Activated CD4-positive, alpha-beta T cell treated with anti-CD3 and anti-CD28 coated beads, Interleukin-2, amount 10 ng/mL, durations not matched to agents 7 days and 5 days (primary cell): ENCODE measurements around the gene SH3BGRL3. TPM values are rescaled to one million over a fixed set of nuclear protein-coding genes. Genes with fewer than 3 reads are reported as not detected.
A peak's percentile ranks its signal among the peaks of the same experiment; 100 is the strongest.

Experiments
- CTCF ChIA-PET: fragments of 350-600 bp; sonication (Branson Sonifier 250); formaldehyde crosslinking; loops from one replicate; lab custom pipeline; 2021; ENCODE audit warnings: antibody characterized with exemption; lab: Charles Lee
- POLR2A ChIA-PET: fragments of 350-600 bp; sonication (Branson Sonifier 250); formaldehyde crosslinking; loops from one replicate; lab custom pipeline; 2021; ENCODE audit warnings: antibody characterized with exemption; lab: Charles Lee
- DNase-seq: peaks from one replicate; pipeline ENCODE4 v3.0.0-alpha.2; 2020
- H3K27ac Mint-ChIP-seq: one replicate; pipeline ENCODE4 v1.8.0; 2021; ENCODE audit warnings: mild to moderate bottlenecking, moderate library complexity, mixed read lengths
- H3K27me3 Mint-ChIP-seq: one replicate; pipeline ENCODE4 v1.8.0; 2021; ENCODE audit warnings: mixed read lengths
- H3K36me3 Mint-ChIP-seq: one replicate; pipeline ENCODE4 v1.8.0; 2021; ENCODE audit warnings: low read depth, mixed read lengths
- H3K4me1 Mint-ChIP-seq: one replicate; pipeline ENCODE4 v1.8.0; 2021; ENCODE audit warnings: mixed read lengths
- H3K4me3 Mint-ChIP-seq: one replicate; pipeline ENCODE4 v1.8.0; 2021; ENCODE audit warnings: mild to moderate bottlenecking, moderate library complexity, mixed read lengths
- H3K9me3 Mint-ChIP-seq: one replicate; pipeline ENCODE4 v1.8.0; 2021; ENCODE audit warnings: mixed read lengths
- total RNA-seq, 2 experiments: library from RNA; stranded (reverse); gene quantifications; one replicate each; pipeline ENCODE4 v1.2.3, GENCODE V29; 2021

The SH3BGRL3 gene
- total RNA-seq, 2 experiments from 2014 or later: 606 to 707 TPM

DNA sequence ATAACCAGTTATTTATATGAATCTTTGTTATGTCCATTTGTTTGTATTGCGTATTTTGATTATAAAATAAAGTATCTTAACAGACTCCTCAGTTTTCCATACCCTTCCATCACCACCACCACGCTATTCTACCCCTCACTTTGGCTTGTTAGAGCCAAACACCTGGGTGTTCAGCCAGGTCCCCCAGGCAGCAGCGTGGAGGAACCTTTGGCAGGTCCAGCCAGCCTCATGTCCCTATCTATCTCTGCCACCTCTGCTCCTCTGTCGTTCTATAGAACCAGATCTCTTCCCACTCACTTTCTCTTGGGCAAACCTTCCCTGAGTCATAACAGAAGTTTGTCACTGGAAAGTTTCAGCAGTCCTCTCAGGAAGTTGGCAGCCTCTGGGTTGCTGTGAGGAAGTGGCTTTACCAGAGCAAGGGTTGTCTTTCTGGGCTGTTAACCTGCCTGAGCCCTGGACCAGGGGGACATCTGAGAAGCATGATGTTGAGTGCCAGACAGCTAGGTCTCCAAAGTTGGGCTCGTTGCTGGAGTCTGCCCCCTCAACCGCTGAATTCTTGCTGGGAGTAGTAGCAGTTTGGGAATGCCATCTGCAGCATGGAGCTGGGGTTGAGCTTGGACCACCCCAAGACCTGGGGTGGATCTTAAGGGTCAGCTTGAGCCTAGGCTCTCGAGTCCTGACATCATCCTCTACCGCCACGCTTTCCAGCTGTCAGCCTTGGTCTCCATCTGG is 996 bp upstream of the SH3BGRL3 start:
- H3K4me1 Mint-ChIP-seq: peaks cover 85% of the 10 kb centered on the region
- H3K9me3 Mint-ChIP-seq: no peaks in the 10 kb centered on the region
- peak overlapping the region; percentile 86 for H3K4me3 Mint-ChIP-seq
- peak overlapping the region; percentile 88 for H3K27ac Mint-ChIP-seq
- DNase-seq: no peak
- H3K27me3 Mint-ChIP-seq: no peaks in the 10 kb centered on the region
- ChIA-PET POLR2A (interaction anchor here (0.6 to 2.0 kb wide), 2 partner anchors 39 to 118 kb away, joined by 3 to 9 read pairs; partner anchors contain the start of gene CD52), CTCF (interaction anchor here (0.5 to 21.4 kb wide), 14 partner anchors 7 to 440 kb away, joined by 3 to 442 read pairs (median 4); partner anchors contain the start of genes CD52, CEP85, ZNF593 and ZNF683)
- H3K36me3 Mint-ChIP-seq: peaks cover 75% of the 10 kb centered on the region

DNA sequence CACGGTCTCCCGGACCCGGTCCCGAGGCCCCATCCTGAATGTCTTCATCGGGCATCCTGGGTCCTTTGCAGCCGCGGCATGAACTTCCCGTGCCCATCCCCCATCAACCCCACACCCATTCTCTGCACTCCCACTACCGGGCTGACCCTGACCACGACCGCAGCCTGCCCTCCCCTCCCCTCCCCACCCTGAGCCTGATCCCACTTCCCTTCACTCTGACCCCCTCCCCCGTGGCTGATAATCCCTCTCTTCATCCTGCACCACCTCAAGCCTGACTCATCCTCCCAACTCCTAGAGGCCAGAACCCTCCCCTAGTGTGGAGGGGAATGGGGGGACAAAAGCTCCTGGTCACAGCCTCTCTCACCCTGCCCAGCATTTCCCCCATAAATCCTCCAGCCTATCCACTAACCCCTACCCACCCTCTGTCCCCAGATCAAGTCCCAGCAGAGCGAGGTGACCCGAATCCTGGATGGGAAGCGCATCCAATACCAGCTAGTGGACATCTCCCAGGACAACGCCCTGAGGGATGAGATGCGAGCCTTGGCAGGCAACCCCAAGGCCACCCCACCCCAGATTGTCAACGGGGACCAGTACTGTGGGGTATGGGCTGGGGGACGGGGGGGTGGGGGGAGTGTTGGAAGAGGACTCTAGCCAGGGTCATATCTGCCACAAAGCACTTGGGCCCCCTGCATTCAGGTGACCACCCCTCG is 602 bp downstream of the SH3BGRL3 start:
- Mint-ChIP-seq H3K27me3 (no peaks in the 10 kb centered on the region), H3K9me3 (no peaks in the 10 kb centered on the region), H3K4me1 (peaks cover 88% of the 10 kb centered on the region), H3K4me3 (peak overlapping the region; percentile 86), H3K27ac (peak overlapping the region; percentile 90), H3K36me3 (peaks cover 83% of the 10 kb centered on the region)
- ChIA-PET CTCF (interaction anchor here (0.9 to 21.4 kb wide), 7 partner anchors 10 to 124 kb away, joined by 3 to 442 read pairs (median 5); partner anchors contain the start of genes CD52 and CEP85), POLR2A (interaction anchor here (2.0 kb wide), 1 partner anchor 38 kb away, joined by 9 read pairs; the partner anchor contains the start of gene CD52)
- DNase-seq: peak; percentile 40

DNA sequence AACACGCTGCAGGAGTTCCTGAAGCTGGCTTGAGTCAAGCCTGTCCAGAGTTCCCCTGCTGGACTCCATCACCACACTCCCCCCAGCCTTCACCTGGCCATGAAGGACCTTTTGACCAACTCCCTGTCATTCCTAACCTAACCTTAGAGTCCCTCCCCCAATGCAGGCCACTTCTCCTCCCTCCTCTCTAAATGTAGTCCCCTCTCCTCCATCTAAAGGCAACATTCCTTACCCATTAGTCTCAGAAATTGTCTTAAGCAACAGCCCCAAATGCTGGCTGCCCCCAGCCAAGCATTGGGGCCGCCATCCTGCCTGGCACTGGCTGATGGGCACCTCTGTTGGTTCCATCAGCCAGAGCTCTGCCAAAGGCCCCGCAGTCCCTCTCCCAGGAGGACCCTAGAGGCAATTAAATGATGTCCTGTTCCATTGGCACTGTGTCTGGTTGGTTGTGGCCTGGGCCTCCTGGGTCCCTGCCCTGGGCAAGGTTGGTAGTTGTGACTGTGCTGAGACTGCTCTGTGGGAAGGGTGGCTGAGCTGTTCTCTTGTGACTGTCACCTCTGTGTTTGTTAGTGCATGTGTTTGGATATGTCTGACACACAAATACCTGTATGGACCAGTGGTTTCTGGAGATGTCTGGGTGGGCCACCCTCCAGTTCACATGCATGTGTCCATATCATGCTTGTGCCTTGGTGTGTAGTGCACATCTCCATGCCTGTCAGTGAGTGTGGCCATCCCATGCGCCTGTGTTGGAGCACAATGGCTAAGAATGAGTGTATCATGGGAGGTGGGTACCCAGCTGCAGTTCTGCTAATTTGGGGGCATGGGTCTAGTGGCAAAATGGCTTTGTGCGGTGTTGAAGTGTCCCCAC is 1.4 kb downstream of the SH3BGRL3 start:
- Mint-ChIP-seq H3K4me1 (peaks cover 88% of the 10 kb centered on the region), H3K9me3 (no peaks in the 10 kb centered on the region), H3K36me3 (peaks cover 80% of the 10 kb centered on the region), H3K4me3 (peak overlapping the region; percentile 86), H3K27ac (peak overlapping the region; percentile 97), H3K27me3 (no peaks in the 10 kb centered on the region)
- ChIA-PET CTCF (interaction anchor here (1.0 to 21.4 kb wide), 2 partner anchors 42 to 110 kb away, joined by 4 to 442 read pairs; partner anchors contain the start of gene CD52), POLR2A (no interaction called here)
- DNase-seq: no peak

DNA sequence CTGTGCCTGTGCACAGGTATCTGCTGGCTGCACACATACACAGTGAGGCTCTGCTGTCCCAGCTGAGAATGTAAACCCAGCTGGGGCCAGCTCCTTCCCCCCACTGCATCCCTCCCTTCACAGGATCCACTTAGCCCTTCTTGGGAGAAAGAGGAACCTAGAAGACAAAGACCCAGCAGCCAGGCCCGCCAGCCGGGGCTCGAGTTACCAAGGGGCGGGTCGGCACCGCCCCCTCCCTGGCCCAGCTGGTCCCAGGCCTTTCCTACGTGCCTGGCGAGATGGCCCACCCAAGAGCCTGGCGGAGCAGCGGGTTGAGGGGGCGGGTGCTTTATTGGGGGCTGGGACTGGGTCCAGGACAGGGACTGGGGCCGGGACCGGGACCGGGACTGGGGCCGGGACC is 2.1 kb downstream of the SH3BGRL3 start:
- POLR2A ChIA-PET: no interaction called here
- peaks cover 75% of the 10 kb centered on the region for H3K36me3 Mint-ChIP-seq
- DNase-seq: no peak
- H3K27ac Mint-ChIP-seq: peak overlapping the region; percentile 97
- H3K4me1 Mint-ChIP-seq: peaks cover 88% of the 10 kb centered on the region
- H3K4me3 Mint-ChIP-seq: peak overlapping the region; percentile 86
- H3K27me3 Mint-ChIP-seq: no peaks in the 10 kb centered on the region
- CTCF ChIA-PET: interaction anchor here (1.0 to 21.4 kb wide), 2 partner anchors 41 to 109 kb away, joined by 4 to 442 read pairs; partner anchors contain the start of gene CD52
- H3K9me3 Mint-ChIP-seq: no peaks in the 10 kb centered on the region

DNA sequence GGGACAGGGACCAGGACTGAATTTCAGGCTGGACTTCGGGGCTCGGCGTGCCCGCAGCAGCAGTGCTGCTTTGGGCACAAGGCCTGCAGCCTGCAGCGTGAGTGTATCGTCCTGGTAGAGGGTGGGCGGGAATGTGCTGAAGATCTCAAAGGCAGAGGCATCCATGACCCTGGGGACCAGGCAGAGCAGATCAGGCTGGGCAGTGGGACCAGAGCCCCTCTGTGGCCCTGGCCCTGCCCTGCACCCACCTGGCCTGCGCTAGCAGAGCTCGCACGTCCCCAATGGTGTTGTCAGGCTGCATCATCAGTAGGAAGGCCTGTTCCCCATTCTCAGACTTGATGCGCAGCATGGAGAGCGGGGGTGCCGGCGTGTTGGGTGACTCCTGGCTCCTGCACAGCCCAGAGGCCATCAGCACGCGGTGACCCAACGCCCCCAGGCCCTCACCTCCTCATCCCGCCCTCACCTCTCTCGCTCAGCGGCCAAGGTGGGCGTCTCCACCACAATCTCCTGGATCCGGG is 2.6 kb downstream of the SH3BGRL3 start:
- ChIA-PET CTCF (interaction anchor here (1.0 to 21.4 kb wide), 2 partner anchors 41 to 109 kb away, joined by 4 to 442 read pairs; partner anchors contain the start of gene CD52), POLR2A (no interaction called here)
- no peak for DNase-seq
- peak overlapping the region; percentile 73 for H3K4me3 Mint-ChIP-seq
- H3K9me3 Mint-ChIP-seq: no peaks in the 10 kb centered on the region
- H3K36me3 Mint-ChIP-seq: peaks cover 71% of the 10 kb centered on the region
- H3K27me3 Mint-ChIP-seq: no peaks in the 10 kb centered on the region
- peaks cover 88% of the 10 kb centered on the region for H3K4me1 Mint-ChIP-seq
- H3K27ac Mint-ChIP-seq: peak overlapping the region; percentile 97

DNA sequence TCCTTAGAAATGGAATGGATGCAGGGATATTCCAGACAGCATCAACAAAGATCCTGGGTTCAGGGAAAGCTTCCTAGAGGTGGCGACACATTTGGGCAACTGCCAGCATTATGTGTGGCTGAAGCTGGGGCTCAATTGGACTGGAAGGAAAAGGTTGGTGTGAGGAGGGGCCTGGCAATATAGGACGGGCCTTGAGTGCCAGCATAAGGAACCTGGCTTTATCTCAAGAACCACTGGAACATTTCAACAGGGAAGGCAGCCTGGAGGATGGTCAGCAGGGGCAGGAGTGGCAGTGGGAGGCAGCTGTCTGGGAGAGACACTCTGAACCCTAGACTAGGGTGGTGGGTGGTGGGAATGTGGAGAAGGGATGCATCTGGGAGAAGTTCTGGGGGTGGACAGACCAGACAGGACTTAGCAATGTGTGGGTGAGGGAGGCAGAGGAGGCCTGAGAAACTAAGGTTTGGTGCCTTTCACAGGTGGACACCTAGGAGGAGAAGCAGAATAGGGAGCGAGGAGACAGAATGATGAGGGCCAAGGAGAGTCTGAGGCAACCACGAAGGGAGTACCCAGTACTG is 3.5 kb downstream of the SH3BGRL3 start:
- no peak for DNase-seq
- H3K4me1 Mint-ChIP-seq: peaks cover 88% of the 10 kb centered on the region
- ChIA-PET POLR2A (no interaction called here), CTCF (interaction anchor here (6.2 to 21.4 kb wide), 3 partner anchors 7 to 40 kb away, joined by 78 to 442 read pairs (median 86); partner anchors contain the start of genes CD52 and UBXN11)
- no peaks in the 10 kb centered on the region for H3K9me3 Mint-ChIP-seq
- H3K36me3 Mint-ChIP-seq: peaks cover 62% of the 10 kb centered on the region
- no peaks in the 10 kb centered on the region for H3K27me3 Mint-ChIP-seq
- H3K4me3 Mint-ChIP-seq: peak overlapping the region; percentile 73
- peak overlapping the region; percentile 97 for H3K27ac Mint-ChIP-seq

DNA sequence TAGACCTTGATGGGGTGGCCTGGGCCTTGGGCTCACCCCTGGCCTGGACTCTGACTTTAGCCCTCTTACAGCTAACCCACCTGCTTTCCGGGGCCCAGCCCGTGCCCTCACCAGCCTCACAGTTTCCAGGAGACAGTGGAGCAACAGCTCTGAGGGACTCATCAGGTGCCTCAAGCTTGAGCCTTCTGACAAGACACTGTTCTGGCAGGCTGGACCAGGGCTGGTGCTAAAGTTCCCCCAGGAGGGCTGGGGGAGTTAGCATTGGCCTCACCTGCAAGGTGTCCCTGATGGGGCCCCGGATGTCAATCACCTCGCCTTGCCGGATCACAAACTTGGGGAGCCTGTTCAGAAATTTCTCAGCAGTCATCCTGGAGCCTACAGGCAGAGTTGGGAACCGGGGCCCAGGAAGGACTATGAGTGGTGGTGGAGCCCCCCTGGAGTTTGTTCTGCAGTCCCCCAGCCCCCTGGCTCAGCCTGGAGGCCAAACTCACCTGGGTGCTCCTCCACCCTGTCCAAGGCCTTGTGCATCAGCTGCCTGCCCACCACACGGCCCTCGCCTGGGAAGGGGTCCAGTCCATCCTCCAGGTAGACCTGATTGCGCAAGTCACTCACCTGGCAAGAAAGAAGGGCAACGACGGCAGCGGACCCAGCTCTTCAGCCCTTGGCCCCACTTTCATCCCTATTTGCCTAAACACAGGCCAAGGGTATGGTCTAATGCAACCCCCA is 4.1 kb downstream of the SH3BGRL3 start:
- Mint-ChIP-seq H3K36me3 (peaks cover 57% of the 10 kb centered on the region), H3K4me1 (peaks cover 88% of the 10 kb centered on the region), H3K4me3 (peak overlapping the region; percentile 73), H3K9me3 (no peaks in the 10 kb centered on the region), H3K27me3 (no peaks in the 10 kb centered on the region), H3K27ac (peak overlapping the region; percentile 97)
- DNase-seq: no peak
- ChIA-PET CTCF (interaction anchor here (0.8 to 21.4 kb wide), 22 partner anchors 8 to 133 kb away, joined by 3 to 442 read pairs (median 8); partner anchors contain the start of genes CD52, CEP85, LIN28A and UBXN11), POLR2A (interaction anchor here (1.0 to 2.1 kb wide), 3 partner anchors 34 to 94 kb away, joined by 4 to 12 read pairs (median 9); partner anchors contain the start of gene CD52)

DNA sequence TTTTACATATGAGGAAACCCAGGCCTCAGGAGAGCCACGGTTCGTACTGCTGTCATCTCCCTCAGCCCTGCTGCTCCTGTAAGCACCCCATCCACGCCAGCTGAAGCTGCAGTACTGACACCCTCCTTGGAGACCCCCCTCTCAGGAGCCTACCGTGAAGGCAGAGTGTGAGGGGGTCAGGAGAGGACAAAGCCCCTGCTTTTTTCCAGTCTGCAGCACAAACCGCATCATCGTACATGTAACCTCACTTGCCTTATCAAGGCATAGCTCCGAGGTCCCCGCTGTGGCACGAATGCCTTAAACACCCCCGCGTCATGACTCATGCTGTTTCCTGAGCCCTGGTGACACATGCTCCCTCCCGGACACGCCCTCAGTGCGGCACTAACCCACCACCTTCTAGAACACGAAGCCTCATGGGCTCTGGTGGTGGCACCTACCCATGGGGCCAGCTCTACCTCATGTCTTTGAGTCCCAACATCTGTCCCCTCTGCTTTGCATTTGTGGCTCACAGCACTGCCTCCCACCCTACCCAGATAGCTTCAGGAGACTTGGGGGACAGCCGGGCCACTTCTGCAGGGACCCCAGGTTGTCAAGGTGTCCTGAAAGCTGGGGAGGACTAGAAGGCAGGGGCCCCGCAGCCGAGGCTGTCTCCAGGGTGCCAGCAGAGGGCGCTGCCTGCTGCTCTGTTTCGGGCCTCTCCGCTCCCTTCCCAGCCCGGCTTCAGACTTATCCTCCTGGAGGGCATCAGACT is 4.9 kb downstream of the SH3BGRL3 start:
- POLR2A ChIA-PET: interaction anchor here (0.6 to 2.1 kb wide), 4 partner anchors 33 to 464 kb away, joined by 3 to 12 read pairs (median 6); partner anchors contain the start of gene CD52
- Mint-ChIP-seq H3K9me3 (no peaks in the 10 kb centered on the region), H3K4me1 (peaks cover 90% of the 10 kb centered on the region), H3K36me3 (peaks cover 50% of the 10 kb centered on the region), H3K27me3 (no peaks in the 10 kb centered on the region), H3K27ac (peak overlapping the region; percentile 97), H3K4me3 (peak overlapping the region; percentile 73)
- CTCF ChIA-PET: interaction anchor here (0.5 to 21.4 kb wide), 30 partner anchors 9 to 214 kb away, joined by 3 to 442 read pairs (median 6); partner anchors contain the start of genes CD52, CEP85, LIN28A and UBXN11
- peak; percentile 96 for DNase-seq

DNA sequence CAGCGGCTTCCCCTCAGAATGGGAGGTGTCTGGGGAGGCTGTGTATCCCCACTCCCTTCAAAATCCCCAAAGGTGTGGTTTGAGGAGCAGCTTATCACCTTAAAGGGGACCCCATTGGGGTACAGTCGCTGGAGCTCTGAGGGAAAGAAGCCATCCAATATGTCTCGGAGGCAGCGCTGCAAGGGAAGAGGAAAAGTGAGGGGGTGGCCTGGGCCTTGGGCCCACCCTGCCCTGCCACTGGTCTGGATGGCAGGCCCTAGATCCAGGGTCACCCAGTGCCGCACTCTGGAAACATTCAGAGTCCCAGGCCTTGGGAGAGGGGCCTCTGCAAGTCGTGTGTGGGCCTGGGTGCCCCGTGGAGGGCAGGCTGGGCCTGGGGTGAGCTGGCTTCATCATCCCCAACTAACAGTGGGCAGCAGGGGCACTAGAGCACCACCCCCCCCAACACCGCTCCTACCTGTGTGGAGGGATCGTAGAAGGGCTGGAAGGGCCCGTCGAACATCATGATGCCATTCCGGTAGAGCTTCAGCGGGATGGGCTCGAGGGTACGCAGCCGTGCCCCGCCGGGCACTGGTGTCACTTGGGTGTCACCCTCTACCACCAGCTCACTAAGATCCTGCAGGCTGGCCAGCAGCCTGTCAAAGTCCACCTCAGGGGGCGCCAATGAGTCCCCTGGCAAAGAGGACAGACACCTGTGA is 5.6 kb downstream of the SH3BGRL3 start:
- peak overlapping the region; percentile 73 for H3K4me3 Mint-ChIP-seq
- H3K9me3 Mint-ChIP-seq: no peaks in the 10 kb centered on the region
- DNase-seq: peak; percentile 40
- H3K27ac Mint-ChIP-seq: peak overlapping the region; percentile 97
- ChIA-PET POLR2A (interaction anchor here (0.6 to 2.1 kb wide), 4 partner anchors 22 to 465 kb away, joined by 3 to 12 read pairs (median 8); partner anchors contain the start of gene CD52), CTCF (interaction anchor here (0.6 to 21.4 kb wide), 26 partner anchors 9 to 242 kb away, joined by 3 to 442 read pairs (median 7); partner anchors contain the start of genes CD52, CEP85, LIN28A and UBXN11)
- peaks cover 96% of the 10 kb centered on the region for H3K4me1 Mint-ChIP-seq
- peaks cover 54% of the 10 kb centered on the region for H3K36me3 Mint-ChIP-seq
- no peaks in the 10 kb centered on the region for H3K27me3 Mint-ChIP-seq
